Skeletal muscle cell (primary cell): ENCODE data around the gene HHIP.
"Not testable (repeated sequence)": the region's sequence is repeated elsewhere in the genome, so short reads cannot be mapped to it uniquely, and the experiment has no call there.

ENCODE experiments used
- DNase-seq: peaks from one replicate; pipeline ENCODE4 v3.0.0-alpha.2; 2010; ENCODE audit warnings: low read depth
- H3K4me3 ChIP-seq: 2 replicates; pipeline ENCODE4 v1.5.1; 2011; ENCODE audit warnings: low read depth, mild to moderate bottlenecking, control low read depth, low read length, moderate library complexity

The HHIP gene

DNA sequence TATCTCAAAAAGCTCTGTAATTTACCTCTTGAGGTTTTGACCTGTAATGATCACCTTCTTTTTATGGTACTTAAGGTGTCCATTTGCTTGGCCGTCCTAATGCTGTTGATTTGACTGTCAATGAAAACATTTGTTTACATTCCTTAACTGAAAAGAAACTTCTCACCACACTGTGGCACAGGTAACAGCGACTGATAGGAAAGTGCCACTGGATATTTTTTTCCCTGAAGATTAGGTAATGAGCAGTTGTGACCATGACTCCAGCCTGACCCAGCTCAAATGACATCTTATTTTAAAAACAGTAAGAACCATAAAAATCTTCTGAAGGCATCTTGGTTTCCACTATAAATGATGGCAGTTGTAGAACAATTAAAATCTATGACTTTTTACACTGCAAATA is 87.6 kb downstream of the HHIP start:
- DNase-seq = no peak
- no peak overlapping the region for H3K4me3 ChIP-seq

- peak; percentile 25 for DNase-seq
- H3K4me3 ChIP-seq = no peak overlapping the region
Observed at GRCh38 chr4:144734522-144734921, 88.6 kb downstream of the HHIP start.

- H3K4me3 ChIP-seq = no peak overlapping the region
Observed at GRCh38 chr4:144738649-144739048, 92.7 kb downstream of the HHIP start.

GRCh38 chr4:144739511-144740033 is 93.6 kb downstream of the HHIP start:
- no peak for DNase-seq
- no peak overlapping the region for H3K4me3 ChIP-seq

More at GRCh38 chr4:144738649-144739048, 92.7 kb downstream of the HHIP start:
- no peak for DNase-seq

- no peak for DNase-seq
Observed at GRCh38 chr4:144740316-144740715, 94.4 kb downstream of the HHIP start.

DNA sequence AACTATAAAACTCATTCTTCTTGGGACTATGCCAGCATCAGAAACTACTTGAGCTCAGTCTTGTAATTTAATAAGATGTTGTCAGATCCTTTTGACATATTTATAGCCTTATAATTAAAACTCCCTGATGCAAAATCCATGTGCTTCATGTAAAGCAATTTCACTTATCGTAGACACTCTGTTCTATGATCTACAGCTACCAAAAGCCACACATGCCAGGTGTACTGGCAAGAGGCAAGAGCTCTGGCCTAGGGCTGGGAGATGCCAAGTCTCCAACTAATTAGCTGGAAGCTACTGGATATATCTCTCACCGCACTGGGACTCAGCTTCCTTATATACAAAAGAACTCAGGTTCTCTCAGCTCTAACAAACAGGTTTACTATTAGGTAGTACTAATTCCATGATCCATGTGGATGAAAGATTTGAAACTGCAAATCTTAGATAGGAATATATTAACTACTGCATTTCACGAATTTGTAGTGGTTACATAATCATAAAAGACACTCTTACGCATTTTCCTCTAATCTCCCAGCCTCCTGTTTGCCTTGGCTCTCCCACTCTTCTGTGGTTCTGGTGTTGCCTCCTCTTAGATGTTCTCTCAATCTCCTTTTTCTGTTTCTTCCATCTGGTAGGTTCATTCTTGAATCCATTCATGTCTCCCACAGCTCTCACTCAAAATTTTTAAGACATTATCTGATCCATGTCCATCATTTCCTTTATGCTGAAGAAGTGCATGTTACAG is 103.0 kb downstream of the HHIP start:
- DNase-seq = no peak
- H3K4me3 ChIP-seq = no peak overlapping the region

More at GRCh38 chr4:144740316-144740715, 94.4 kb downstream of the HHIP start:
- H3K4me3 ChIP-seq = no peak overlapping the region

DNA sequence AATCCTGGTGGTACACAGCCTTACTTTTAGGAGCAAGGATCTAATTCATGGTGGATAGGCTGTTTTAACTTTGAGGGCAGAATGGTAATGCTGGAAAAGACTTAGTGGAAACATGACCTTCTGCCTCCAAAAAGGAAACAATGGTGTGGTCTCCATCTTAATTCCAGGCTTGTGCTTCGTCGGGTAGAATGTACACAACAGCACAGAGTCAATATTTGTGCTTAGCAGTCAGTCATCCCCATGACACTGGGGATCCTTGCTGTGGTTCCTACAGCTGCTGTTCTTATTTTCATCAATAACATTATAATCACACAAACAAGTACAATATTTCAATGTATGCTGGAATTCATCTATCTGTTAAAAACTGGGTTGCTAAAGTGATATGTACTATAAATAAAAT is 104.4 kb downstream of the HHIP start:
- no peak overlapping the region for H3K4me3 ChIP-seq

GRCh38 chr4:144754562-144755410 is 108.8 kb downstream of the HHIP start:
- no peak overlapping the region for H3K4me3 ChIP-seq
- DNase-seq = no peak

More for the DNA sequence above, 104.4 kb downstream of the HHIP start:
- no peak for DNase-seq

DNA sequence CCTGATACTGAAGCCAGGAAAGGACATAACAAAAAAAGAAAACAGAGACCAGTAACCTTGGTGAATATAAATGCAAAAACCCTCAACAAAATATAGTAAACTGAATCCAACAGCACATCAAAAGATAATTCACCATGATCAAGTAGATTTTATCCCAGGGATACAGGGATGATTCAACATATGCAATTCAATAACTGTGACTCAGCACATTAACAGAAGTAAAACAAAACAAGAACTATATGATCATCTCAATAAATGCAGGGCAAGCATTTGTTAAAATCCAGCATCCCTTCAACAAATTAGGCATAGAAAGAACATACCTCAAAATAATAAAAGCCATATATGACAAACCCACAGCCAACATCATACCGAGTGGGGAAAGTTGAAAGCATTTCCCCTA is 112.0 kb downstream of the HHIP start:
- no peak for DNase-seq
- H3K4me3 ChIP-seq = no peak overlapping the region

DNA sequence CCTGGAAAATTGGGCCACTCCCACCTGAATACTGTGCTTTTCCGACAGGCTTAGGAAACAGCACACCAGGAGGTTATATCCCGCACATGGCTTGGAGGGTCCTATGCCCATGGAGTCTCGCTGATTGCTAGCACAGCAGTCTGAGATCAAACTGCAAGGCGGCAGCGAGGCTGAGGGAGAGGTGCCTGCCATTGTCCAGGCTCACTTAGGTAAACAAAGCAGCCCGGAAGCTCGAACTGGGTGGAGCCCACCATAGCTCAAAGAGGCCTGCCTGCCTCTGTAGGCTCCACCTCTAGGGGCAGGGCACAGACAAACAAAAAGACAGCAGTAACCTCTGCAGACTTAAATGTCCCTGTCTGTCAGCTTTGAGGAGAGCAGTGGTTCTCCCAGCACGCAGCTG is 122.9 kb downstream of the HHIP start:
- not testable (repeated sequence) for DNase-seq, H3K4me3 ChIP-seq

- H3K4me3 ChIP-seq = no peak overlapping the region
- DNase-seq = no peak
Observed at GRCh38 chr4:144778364-144778763, 132.4 kb downstream of the HHIP start.

- no peak overlapping the region for H3K4me3 ChIP-seq
- DNase-seq = no peak
Observed at GRCh38 chr4:144782345-144782744, 136.4 kb downstream of the HHIP start.

GRCh38 chr4:144785961-144786360 is 140.0 kb downstream of the HHIP start:
- H3K4me3 ChIP-seq = no peak overlapping the region
- no peak for DNase-seq

GRCh38 chr4:144787365-144788258 is 141.7 kb downstream of the HHIP start:
- no peak for DNase-seq
- H3K4me3 ChIP-seq = no peak overlapping the region

GRCh38 chr4:144788469-144788868 is 142.5 kb downstream of the HHIP start:
- no peak overlapping the region for H3K4me3 ChIP-seq
- DNase-seq = no peak

GRCh38 chr4:144791933-144792332 is 146.0 kb downstream of the HHIP start:
- not testable (repeated sequence) for H3K4me3 ChIP-seq, DNase-seq
